GM12801 (cell line): Measurements from ENCODE around the gene BRD4.

Source experiments
- CTCF ChIP-seq: IDR thresholded peaks from one replicate; pipeline ENCODE4 v1.5.1; 2011; ENCODE audit warnings: control low read depth; ENCODE audit not compliant: insufficient read length; ENCODE audit errors: extremely low read depth

The BRD4 gene

GRCh38 chr19:15245370-15246197 is 86.8 kb downstream of the BRD4 start:
- TF ChIP-seq CTCF, result no peak

- no peak for TF ChIP-seq CTCF
These were observed 87.5 kb downstream of the BRD4 start for GRCh38 chr19:15244808-15245207.

- no peak for TF ChIP-seq CTCF
These were observed 88.1 kb downstream of the BRD4 start for GRCh38 chr19:15244106-15244803.

- TF ChIP-seq CTCF, result no peak
These were observed 88.9 kb downstream of the BRD4 start for GRCh38 chr19:15243236-15243957.

- TF ChIP-seq CTCF, result no peak
These were observed 91.0 kb downstream of the BRD4 start for GRCh38 chr19:15241259-15241910.

GRCh38 chr19:15240515-15240914 is 91.8 kb downstream of the BRD4 start:
- TF ChIP-seq CTCF, result no peak
